Cardiac fibroblast (primary cell): ENCODE measurements around the gene FHIP1A.

ENCODE experiments used
- DNase-seq, 2 donors: peaks; one replicate each; pipeline versions ENCODE4 v3.0.0 to v3.0.0-alpha.2; 2010; ENCODE audit warnings: low read depth in 2 of 2
- H3K4me3 ChIP-seq, 2 donors: replicated peaks in 1 of 2; 1 replicate in 1 of 2; 2 replicates in 1 of 2; pipeline ENCODE4 v1.5.1; 2011; ENCODE audit warnings: low read depth in 2 of 2, low read length in 2 of 2, mild to moderate bottlenecking in 2 of 2, moderate library complexity in 1 of 2
- TF ChIP-seq, protein P1 (sequence below): IDR thresholded peaks from one replicate; pipeline ENCODE4 v1.5.1; 2011; ENCODE audit warnings: low read depth, mild to moderate bottlenecking, low read length, inconsistent platforms

Gene FHIP1A

DNA sequence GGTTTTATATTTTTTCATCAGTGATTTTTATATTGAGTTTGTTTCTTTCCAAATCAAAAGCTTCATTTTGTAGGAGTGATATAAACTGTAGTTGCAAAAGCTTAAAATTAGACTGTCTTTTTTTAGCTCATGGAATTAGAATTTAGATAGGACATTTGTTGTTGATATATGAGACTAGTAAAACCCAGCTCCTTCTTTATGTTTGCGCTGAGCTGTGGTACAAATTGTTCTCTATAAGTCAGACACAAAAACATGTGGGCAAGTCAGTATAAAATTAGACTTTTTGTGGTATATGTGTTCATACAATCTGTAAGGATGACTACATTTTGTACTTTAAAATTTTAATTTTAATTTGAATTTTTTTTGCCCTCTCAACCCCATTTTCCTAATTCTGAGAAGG, 18.3 kb downstream of the FHIP1A start:
- TF ChIP-seq, protein P1, sequence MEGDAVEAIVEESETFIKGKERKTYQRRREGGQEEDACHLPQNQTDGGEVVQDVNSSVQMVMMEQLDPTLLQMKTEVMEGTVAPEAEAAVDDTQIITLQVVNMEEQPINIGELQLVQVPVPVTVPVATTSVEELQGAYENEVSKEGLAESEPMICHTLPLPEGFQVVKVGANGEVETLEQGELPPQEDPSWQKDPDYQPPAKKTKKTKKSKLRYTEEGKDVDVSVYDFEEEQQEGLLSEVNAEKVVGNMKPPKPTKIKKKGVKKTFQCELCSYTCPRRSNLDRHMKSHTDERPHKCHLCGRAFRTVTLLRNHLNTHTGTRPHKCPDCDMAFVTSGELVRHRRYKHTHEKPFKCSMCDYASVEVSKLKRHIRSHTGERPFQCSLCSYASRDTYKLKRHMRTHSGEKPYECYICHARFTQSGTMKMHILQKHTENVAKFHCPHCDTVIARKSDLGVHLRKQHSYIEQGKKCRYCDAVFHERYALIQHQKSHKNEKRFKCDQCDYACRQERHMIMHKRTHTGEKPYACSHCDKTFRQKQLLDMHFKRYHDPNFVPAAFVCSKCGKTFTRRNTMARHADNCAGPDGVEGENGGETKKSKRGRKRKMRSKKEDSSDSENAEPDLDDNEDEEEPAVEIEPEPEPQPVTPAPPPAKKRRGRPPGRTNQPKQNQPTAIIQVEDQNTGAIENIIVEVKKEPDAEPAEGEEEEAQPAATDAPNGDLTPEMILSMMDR = no peak

DNA sequence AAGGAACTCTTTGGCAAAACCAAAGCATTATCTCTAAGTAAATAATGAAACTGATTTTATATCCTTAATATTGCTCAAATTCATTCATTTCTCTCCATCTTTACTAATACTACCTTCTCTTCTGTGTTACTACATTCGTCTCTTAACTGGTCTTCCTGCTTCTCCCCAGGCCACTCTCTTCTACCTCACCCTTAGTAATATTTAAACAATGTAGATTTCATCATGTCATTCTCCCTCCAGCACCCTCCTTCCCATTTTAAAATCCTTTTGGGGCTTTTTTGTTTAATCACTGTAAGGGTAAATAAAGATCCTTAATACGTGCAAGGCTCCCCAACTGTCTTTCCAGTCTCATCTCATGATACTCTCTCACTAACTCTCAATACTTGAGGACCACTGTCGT, 19.4 kb downstream of the FHIP1A start:
- no peak for DNase-seq
- TF ChIP-seq, protein P1 = no peak
- H3K4me3 ChIP-seq = no peak overlapping the region

More for the DNA sequence above, 18.3 kb downstream of the FHIP1A start:
- no peak for DNase-seq
- H3K4me3 ChIP-seq = no peak overlapping the region

DNA sequence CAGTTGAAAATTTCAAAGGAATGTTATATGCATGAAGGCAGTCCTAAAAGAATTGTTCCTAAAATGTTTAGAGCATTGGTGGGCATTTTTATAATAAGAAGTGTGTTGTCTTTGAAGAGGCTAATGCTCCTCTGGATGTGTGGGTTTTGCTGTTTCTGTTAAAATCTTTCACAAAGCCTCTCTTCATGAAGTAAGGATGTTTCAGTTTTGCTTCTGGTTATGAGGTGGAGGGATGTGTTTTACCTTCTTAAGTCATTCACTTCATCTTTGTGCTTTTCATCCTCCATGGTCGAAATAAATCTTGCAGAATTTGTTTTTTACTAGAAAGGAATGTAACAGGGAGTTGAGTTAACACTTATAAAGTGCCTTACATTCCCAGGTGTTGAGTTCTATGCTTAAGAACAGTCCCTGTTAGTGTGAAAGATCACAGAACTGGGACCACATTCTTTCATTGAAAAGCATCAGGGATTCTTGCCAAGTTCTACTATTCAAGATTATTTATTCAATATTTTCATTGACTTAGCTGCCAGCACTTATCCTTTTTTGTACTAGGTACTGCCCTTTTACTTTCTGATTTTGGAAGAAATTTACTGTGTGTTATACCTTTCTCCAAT, 21.1 kb downstream of the FHIP1A start:
- TF ChIP-seq, protein P1 = no peak
- no peak overlapping the region for H3K4me3 ChIP-seq
- DNase-seq = no peak

DNA sequence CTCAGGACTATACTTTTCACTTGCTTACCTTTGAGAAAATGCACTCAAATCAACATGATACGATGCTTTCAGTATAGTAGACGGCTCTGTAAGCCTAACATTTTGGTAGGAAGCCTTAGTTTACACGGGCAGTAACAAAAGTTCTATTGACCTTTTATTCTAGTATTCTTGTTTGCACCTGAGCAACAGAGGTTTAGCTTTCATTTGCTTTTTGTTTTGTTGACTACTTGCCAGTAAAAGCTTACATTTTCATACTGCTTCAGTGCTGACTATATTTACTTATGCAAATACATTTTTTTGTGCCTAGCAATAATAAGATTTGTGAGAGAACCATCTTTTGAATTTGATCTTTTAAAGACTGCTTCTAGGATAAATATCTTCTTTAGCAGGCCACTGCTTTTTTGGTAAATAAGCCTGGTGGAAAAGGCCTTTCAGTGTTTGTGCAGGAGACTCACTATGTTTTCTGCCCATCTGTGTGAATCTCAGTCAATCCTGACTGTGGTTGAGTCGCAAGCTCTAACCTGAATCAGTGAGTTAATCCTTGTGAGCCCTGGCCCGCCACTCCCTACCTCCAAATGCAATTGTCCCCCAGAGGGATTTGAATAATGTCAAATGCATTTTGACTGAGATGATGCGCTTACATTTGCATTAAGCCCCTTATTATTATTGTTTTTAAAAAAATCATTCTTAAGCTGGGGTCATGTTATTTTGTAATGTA, 21.9 kb downstream of the FHIP1A start:
- H3K4me3 ChIP-seq = no peak overlapping the region
- DNase-seq = no peak
- TF ChIP-seq, protein P1 = no peak

DNA sequence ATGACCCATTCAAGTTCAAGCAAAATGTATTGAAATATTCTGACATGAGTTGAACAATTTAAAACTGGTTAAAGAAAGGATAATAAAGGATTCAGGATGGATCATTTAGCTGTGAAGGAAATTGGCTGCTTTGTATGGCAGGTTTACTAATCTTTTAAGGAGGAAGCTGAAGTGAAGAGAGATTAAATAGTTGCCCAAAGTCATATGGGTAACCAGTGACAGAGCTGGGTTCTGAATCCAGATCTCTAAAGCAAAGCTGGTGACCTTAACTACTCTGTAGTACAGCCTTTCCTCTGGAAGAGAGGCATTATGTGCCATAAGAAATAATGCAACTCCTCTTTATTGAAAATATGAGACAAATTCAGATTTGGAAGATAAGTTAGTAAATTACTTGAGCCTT, 22.8 kb downstream of the FHIP1A start:
- DNase-seq = no peak
- TF ChIP-seq, protein P1 = no peak
- no peak overlapping the region for H3K4me3 ChIP-seq

DNA sequence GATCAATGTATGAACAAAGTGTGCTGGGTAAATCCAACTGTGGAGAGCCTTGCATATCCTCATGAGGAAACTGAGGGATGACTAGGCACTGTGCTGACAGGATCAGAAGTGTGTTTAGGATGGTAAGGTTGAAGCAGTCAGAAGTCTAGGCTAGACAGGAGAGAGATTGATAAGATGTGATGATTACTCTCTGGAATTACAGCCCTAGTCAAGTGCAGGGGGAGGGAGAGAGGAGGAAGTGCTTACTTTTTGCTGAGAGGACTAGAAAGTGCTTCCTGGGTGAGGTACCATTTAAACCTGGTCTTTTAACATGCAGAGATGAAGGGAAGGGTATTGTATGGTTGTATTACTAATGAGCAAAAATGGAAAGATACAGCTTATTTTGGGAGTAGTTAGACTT, 23.7 kb downstream of the FHIP1A start:
- DNase-seq = no peak
- TF ChIP-seq, protein P1 = no peak
- no peak overlapping the region for H3K4me3 ChIP-seq
